ENCODE data around the gene CFAP58.

The CFAP58 gene

DNA sequence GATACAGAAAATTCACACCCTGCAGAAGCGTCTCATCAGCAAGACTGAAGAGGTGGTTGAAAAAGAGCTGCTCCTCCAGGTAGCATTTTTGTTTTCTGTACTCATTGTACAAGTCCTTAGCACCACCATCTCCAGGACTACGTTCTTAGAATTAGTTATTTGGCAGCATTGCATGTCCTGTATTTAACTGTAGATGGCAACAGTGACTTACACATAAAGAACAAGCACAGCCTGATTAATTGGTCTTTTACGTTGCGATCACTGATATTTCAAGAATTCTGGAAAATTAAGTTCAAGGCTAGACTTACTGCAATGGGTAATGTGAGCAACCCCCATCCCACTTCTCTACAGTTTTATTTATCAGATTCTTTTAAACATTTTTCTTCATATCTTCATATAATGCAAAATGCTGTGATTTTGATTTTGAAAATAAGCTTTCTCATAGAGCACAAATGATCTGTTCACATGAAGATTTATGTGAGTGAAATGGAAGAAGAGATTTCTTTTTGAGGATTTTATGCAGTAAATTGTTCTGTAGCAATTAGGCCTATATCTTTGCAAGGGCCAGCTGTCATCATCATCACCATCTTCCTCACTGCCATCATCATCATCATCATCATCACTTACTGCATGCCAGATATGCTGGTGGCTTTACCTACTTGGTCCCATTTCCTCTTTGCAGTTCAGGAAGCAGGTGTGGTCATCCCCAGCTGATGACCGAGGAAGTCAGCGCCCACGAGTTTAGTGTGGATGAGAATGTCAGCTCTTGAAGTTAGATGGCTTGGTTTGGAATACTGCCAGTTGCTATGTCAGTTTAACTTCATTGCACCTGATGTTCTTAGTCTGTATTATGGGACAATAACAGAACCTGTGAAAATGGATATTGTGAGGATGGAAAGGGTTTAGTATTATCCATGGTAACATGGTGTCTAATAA lies 53.4 kb downstream of the CFAP58 start:
- no peaks in the 10 kb centered on the region for H3K36me3 Mint-ChIP-seq (ENCODE audit: low read depth)
- peaks cover 4% of the 10 kb centered on the region for H3K9me3 Mint-ChIP-seq
- no peak overlapping the region for H3K4me3 Mint-ChIP-seq
- TF ChIP-seq, protein P1, sequence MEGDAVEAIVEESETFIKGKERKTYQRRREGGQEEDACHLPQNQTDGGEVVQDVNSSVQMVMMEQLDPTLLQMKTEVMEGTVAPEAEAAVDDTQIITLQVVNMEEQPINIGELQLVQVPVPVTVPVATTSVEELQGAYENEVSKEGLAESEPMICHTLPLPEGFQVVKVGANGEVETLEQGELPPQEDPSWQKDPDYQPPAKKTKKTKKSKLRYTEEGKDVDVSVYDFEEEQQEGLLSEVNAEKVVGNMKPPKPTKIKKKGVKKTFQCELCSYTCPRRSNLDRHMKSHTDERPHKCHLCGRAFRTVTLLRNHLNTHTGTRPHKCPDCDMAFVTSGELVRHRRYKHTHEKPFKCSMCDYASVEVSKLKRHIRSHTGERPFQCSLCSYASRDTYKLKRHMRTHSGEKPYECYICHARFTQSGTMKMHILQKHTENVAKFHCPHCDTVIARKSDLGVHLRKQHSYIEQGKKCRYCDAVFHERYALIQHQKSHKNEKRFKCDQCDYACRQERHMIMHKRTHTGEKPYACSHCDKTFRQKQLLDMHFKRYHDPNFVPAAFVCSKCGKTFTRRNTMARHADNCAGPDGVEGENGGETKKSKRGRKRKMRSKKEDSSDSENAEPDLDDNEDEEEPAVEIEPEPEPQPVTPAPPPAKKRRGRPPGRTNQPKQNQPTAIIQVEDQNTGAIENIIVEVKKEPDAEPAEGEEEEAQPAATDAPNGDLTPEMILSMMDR (IDR thresholded peaks at IDR 0.05; ENCODE audit: unreplicated experiment in 3 of 3) = peak; percentile 57 to 74 (median 67)
- no peak overlapping the region for H3K27ac Mint-ChIP-seq
- no peaks in the 10 kb centered on the region for H3K4me1 Mint-ChIP-seq
- H3K27me3 Mint-ChIP-seq (ENCODE audit: low read depth) = peaks cover 4% of the 10 kb centered on the region

DNA sequence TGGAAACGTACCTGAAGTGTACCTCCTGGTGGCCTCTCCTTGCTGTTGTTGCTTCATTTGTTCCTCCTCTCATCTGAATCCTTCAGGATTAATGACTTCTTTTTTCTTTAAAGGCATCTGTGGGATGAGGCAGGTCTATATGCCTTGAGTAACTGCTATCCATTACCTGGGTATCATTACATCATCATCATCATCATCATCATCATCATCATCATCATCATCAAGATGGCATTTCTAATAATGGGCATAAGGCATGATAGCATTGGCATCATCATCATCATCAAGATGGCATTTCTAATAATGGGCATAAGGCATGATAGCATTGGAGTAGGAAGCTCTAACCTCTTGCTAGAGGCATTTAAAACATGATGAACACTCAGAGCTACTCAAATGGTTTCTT lies 59.9 kb downstream of the CFAP58 start:
- H3K4me3 Mint-ChIP-seq = no peak overlapping the region
- no peaks in the 10 kb centered on the region for H3K4me1 Mint-ChIP-seq
- H3K36me3 Mint-ChIP-seq (ENCODE audit: low read depth) = no peaks in the 10 kb centered on the region
- no peak overlapping the region for H3K27ac Mint-ChIP-seq
- peaks cover 4% of the 10 kb centered on the region for H3K27me3 Mint-ChIP-seq (ENCODE audit: low read depth)
- peaks cover 4% of the 10 kb centered on the region for H3K9me3 Mint-ChIP-seq
- TF ChIP-seq, protein P1 (IDR thresholded peaks at IDR 0.05; ENCODE audit: unreplicated experiment in 3 of 3) = no peak

DNA sequence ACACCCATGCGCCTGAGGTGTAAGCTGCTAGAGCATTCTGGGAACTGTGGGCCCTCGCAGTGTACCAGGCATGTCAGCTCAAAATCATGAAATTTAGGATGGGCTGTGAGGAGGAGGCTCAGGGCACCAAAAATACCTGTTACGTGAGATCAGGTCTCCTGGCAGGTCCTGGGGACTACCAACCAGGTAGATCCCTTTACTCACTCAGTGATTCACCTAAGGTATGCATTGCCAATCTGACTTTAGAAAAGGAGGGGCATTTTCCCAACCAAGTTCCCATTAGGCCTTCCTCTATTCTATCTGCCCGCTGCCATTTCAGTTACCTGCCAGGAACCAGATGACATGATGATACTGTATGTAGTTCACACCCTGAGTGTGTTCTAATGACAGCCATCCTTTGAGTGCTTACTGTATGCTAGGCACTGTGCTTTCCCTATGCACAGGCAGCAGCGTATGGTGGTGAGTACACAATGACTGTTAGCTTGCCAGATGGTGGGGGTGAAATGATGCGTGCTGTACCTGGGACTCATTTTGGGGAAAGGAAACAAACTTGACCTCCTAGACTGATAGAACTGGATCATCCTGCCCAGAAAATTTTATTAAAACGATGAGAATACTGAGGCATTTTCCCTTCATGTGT lies 62.0 kb downstream of the CFAP58 start:
- peaks cover 2% of the 10 kb centered on the region for H3K9me3 Mint-ChIP-seq
- peaks cover under 1% of the 10 kb centered on the region for H3K27me3 Mint-ChIP-seq (ENCODE audit: low read depth)
- H3K4me1 Mint-ChIP-seq = no peaks in the 10 kb centered on the region
- no peak overlapping the region for H3K27ac Mint-ChIP-seq
- TF ChIP-seq, protein P1 (IDR thresholded peaks at IDR 0.05; ENCODE audit: unreplicated experiment in 3 of 3) = no peak
- no peaks in the 10 kb centered on the region for H3K36me3 Mint-ChIP-seq (ENCODE audit: low read depth)
- H3K4me3 Mint-ChIP-seq = no peak overlapping the region

DNA sequence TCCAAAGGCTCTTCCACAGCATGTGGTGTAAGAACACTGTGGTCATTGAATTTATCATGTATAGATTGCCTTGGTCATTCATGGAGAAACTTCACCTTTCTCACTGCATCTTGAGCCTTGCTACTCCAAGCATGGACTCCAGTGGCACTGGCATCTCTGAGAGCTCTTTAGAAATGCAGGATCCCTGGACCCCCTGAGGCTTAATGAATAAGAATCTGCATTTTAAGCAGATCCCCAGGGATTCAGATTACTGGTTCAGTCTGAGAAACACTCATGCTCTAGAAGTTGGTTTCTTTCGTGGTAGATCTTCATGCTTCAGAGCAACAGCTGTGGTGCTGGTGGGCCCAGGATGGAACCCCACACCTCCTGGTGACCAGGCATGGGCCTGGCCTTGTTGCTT lies 63.2 kb downstream of the CFAP58 start:
- Mint-ChIP-seq H3K4me3 (no peak overlapping the region), H3K27me3 (ENCODE audit: low read depth) (no peaks in the 10 kb centered on the region), H3K9me3 (no peaks in the 10 kb centered on the region), H3K36me3 (ENCODE audit: low read depth) (no peaks in the 10 kb centered on the region), H3K4me1 (no peaks in the 10 kb centered on the region), H3K27ac (no peak overlapping the region)
- TF ChIP-seq, protein P1 (IDR thresholded peaks at IDR 0.05; ENCODE audit: unreplicated experiment in 3 of 3) = no peak

DNA sequence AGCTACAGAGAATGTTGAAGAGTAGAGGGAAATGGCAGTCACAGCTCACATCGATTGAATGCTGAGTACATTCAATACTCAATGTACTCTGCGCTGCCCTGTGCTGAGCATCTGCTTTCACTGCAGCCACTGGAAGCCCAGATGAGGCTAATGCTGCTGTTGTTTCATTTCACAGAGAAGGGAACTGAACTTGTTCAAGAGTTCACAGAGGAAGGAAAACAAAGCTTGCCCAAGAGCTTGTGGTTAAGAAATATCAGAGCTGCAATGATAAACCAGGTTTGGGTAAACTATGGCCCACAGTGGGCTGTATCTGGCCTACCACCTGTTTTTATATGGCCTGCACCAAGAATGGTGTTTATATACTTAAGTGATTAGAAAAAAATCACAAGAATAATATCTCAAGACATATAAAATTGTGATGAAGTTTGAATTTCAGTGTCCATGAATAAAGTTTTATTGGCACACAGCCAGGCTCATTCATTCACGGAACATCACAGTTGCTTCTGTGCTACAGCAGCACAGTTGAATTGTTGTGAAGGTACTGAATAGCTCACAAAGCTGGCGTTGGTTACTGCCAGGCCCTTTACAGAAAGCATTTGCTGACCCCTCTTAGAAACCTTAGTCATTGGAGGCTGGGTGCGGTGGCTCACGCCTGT lies 64.1 kb downstream of the CFAP58 start:
- no peaks in the 10 kb centered on the region for H3K36me3 Mint-ChIP-seq (ENCODE audit: low read depth)
- H3K4me3 Mint-ChIP-seq = no peak overlapping the region
- H3K27ac Mint-ChIP-seq = no peak overlapping the region
- no peaks in the 10 kb centered on the region for H3K4me1 Mint-ChIP-seq
- no peaks in the 10 kb centered on the region for H3K9me3 Mint-ChIP-seq
- TF ChIP-seq, protein P1 (IDR thresholded peaks at IDR 0.05; ENCODE audit: unreplicated experiment in 3 of 3) = no peak
- no peaks in the 10 kb centered on the region for H3K27me3 Mint-ChIP-seq (ENCODE audit: low read depth)

All from nephron (organoid).